ENCODE results near the gene EIF4EBP2.

The EIF4EBP2 gene

DNA sequence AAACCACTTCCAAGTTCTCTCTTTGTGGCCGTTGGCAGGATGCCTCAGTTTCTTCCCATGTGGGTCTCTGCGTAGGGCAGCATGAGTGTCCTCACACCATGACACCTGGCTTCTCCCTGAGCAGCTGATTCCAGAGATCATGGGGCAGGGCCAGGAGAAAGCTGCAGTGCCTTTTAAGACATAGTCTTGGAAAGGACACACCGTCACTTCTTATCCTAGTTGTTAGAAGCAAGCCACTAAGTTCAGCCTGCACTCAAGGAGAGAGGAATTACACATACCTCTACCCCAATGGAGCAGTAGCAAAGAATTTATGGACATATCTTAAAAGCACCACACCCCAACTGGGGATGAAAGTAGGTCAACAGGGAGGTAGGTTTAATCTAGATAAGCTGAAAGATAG, 21.2 kb downstream of the EIF4EBP2 start:
- H3K4me3 ChIP-seq: no peak overlapping the region
- H3K27ac ChIP-seq: no peak overlapping the region

- Histone ChIP-seq H3K27ac (no peak overlapping the region), H3K4me3 (no peak overlapping the region)
Observed at GRCh38 chr10:70426823-70427222, 22.9 kb downstream of the EIF4EBP2 start.

DNA sequence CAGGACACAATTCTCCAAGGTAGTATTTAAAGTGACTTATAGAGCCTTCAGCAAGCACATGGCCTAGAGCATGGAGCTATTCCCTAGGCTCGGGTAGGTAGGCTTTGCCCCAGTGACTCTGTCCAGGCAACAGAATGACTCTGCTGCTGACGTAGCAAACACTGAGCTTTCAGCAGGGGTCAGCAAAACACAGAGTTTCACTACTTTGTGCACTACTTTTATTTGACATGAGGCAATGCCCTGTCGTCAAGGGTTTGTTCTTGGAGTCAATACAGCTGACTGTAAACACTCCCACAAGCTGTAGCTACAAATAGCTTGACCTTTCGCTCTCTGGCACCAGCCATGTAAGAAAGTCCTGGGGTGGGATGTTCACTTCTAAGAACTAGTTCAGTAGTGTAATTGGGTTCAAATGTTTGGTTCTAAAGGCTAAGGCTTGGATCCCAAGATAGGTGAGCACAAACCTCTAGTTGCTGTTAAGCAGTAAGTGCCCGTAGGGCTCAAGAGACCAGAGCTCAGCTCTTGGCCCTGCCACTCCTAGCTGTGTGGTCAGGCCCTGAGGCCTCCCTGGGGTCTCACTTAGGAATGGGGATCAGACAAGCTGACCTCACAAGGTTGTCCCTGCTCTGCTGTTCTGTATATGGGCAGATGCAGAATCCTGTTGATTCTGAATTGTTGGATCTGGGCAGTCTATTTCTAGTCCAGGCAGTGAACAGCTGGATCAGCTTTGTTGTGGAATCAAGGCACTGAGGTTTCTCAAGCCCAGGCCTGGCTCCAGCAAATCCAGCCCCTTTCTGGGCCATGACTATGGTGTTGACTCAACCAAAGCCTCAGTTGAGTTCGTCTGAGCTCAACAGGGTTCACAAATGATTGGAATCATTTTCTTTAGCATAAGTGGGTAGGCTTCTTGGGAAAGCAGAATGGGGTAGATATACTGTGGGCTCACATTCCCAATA, 26.8 kb downstream of the EIF4EBP2 start:
- no peak overlapping the region for H3K4me3 ChIP-seq
- H3K27ac ChIP-seq: peak overlapping the region in 5 of 21 experiments; percentile 24 to 46 (median 43)

GRCh38 chr10:70432101-70432500, 28.2 kb downstream of the EIF4EBP2 start:
- Histone ChIP-seq H3K4me3 (no peak overlapping the region), H3K27ac (peak overlapping the region in 2 of 21 experiments; percentile 2 to 9)

GRCh38 chr10:70432561-70433263, 28.8 kb downstream of the EIF4EBP2 start:
- peak overlapping the region in 3 of 21 experiments; percentile 20 to 48 (median 38) for H3K27ac ChIP-seq
- no peak overlapping the region for H3K4me3 ChIP-seq

- Histone ChIP-seq H3K27ac (no peak overlapping the region), H3K4me3 (no peak overlapping the region)
Observed at GRCh38 chr10:70433581-70434280, 29.8 kb downstream of the EIF4EBP2 start.

DNA sequence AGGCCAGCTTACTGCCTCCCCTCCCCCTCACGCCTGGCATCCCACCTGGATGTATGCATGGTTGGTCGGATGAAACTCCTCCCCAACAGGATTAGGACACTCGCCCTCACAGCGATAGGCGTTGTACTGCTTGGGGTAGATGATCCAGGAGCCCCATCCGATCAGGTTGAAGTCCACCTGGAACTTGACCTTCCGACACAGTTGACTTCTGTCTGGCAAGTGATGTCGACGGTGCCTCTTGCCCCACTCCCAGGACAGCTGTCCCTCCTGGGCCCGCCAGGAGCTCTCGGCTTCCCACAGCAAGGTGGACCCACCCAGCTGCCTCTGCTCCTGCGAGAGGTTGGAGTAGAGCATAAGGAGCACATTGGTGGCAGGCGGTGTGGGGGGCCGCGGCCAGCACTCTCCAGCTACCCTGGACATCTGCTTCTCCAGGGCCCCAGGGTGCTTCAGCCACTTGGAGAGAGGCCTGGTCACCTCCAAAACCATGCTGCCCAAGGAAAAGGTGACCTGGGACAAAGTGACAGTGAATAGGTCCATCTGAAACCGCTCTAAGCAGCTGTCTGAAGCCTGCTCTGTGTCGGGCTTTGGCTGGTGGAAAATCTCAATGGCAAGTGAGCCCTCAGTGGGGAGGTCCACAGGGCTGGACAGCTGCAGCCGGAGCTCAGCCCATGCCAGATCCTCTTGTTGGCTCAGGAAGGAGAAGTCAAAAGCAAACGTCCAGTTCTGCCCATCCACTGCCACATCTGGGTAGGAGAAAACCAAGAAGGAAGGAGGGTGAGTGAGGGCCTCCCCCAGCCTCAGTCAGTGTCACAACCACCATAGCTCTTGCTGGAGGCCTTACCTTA, 31.5 kb downstream of the EIF4EBP2 start:
- Histone ChIP-seq H3K27ac (no peak overlapping the region), H3K4me3 (no peak overlapping the region)

GRCh38 chr10:70437721-70438120, 33.8 kb downstream of the EIF4EBP2 start:
- H3K4me3 ChIP-seq: no peak overlapping the region
- H3K27ac ChIP-seq: no peak overlapping the region

DNA sequence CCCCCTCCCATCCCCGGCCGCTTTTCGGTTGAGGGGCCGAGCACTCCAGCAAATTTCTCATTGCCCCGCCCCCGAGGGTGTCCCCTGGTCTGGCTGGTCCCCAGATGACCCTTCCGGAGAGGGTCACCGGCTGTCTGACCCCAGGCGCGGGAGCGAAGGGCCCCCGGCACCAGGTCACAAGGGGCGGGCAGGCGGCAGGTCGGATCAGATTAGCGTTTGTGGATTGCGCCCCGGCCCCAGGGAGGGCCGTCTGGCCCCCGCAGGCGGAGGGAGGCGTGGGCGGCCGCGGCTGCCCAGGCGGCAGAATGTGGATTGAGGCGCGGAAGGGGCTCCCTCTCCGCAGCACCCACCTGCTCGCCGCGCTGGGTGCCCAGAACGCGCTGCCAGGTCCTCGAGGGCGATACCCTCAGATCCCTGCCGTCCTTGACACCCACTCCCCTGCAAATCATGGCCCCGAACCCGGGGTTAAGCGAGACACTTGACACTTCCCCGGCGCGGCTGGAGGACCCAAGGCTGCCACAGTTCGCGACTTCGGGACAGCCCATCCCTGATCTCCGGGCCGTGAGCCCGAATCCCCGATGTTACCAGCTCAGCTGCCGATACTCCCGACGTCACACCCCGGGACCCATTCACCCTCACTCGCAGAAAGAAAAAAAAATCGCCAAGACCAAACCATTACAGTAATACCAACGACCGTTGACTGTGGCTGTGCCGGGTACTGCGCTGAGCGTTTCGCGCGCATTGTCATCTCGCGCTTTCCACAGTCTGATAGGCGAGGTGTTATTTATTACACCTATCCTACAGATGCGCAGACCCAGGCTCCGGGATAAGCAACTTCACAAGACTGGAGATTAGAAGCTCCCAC, 36.6 kb downstream of the EIF4EBP2 start:
- H3K4me3 ChIP-seq: peak overlapping the region in 3 of 7 experiments; percentile 4 to 27 (median 5)
- no peak overlapping the region for H3K27ac ChIP-seq

- Histone ChIP-seq H3K27ac (no peak within 1 kb of the TSS), H3K4me3 (peak within 1 kb of the TSS in 3 of 7 experiments; percentile 4 to 27 (median 5))
Observed at GRCh38 chr10:70441161-70441894, 37.4 kb downstream of the EIF4EBP2 start, which contains the start of gene NODAL. NODAL (minus strand) TSS chr10:70441681; CDS start chr10:70441667, 14 bp downstream.

DNA sequence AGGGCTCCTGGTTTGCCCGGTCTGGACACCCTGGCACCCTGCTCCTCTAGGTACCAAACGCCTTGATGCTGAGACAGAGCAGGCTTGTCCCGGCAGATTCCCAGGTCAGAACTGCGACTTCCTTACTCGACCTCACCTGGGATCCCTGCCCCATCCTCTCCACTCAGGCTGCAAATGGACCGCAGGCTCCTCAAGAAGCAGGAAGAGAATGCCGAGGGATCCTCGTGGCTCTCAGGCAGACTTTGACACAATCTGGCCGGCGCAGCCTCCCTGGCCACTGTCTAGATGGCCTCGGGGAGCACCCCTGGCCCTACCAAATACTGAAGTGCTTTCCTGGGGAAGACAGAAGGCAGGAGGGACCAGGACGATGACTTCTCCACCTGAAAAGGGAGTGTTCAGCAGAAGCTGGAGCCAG, 38.0 kb downstream of the EIF4EBP2 start:
- Histone ChIP-seq H3K4me3 (no peak overlapping the region), H3K27ac (no peak overlapping the region)

GRCh38 chr10:70442332-70442988, 38.5 kb downstream of the EIF4EBP2 start:
- Histone ChIP-seq H3K27ac (no peak overlapping the region), H3K4me3 (no peak overlapping the region)

DNA sequence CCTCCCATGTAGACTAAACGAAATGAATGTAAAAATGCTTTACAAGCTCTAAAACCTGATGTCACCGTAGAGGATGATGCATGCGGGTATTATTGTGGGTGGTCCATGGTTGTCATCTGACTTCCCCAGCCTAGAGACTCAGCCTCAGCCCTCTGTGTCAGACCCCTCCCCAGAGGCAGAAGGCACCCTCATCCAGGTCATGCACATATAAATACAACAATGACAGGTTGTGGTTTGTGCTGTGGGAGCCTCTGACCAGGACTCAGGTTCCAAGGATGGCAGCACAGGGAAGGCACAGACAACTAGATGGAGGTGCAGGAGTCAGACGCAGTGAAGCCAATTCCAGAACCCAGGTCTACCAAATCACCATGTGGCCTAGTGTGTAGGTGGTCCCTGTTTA, 40.8 kb downstream of the EIF4EBP2 start:
- Histone ChIP-seq H3K4me3 (no peak overlapping the region), H3K27ac (no peak overlapping the region)

DNA sequence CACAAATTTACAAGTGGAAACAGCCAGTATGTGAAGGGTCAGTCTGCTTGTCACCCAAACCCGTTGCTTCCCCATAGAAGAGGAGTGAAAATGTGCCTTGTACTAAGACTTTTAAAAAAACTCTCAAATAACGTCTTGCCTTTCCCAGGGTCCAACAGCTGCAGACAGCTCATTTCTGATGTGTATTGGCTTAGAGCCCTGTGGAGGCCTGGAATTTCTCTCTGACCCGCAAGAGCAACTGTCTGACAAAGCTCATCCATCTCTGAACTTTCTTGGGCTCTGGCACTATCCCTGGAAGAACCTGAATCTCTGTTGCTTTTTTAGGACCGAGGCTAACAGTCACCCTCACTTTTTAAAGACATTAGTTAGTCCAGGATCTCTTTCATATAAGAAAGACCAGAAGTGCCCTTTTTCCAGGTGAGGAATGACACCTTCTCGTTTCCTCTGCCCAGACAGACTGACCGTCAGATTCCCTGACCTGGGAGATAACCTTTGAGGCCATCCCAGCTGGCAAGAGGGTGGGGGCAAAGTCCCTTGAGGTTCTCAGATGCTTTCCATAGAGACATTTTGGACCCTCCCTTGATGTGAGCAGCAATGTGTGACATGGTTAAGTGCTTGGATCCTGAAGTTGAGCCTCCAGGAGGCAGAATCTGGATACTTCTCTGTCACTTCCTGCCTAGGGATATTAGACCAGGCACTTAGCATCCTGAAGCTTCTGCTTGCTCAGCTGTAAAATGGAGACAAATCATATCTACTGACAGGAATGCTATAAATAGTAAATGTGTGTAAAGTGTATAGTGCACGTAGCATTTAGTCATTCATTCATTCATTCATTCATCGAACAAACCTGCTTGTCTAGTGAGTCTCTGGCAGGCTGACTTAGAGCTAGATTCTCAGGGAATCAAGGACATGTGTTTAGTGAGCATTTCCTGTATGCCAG, 42.0 kb downstream of the EIF4EBP2 start:
- no peak overlapping the region for H3K27ac ChIP-seq
- H3K4me3 ChIP-seq: no peak overlapping the region

- H3K4me3 ChIP-seq: no peak overlapping the region
Observed at GRCh38 chr10:70448236-70448635, 44.3 kb downstream of the EIF4EBP2 start.

DNA sequence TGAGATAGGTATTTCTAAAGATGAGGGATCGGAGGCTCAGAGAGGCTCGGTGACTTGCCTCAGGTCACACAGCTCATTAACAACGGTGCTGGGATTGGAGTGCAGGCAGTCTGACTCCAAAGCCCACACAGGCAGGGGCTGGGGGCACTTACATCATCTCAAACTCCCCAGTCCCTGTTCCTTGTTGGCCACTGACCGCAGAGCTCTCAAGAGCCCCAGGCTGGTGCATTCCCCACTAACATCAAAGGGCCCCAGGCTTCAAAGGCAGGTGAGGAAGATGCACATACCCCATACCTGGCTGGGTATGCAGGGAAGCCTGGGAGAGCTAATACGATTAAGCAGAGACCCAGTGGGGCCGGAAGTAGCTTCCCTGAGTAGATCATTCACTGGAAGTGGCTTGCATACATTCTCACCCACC, 51.3 kb downstream of the EIF4EBP2 start:
- H3K4me3 ChIP-seq: no peak overlapping the region
- no peak overlapping the region for H3K27ac ChIP-seq

More at GRCh38 chr10:70448236-70448635, 44.3 kb downstream of the EIF4EBP2 start:
- no peak overlapping the region for H3K27ac ChIP-seq
